HL-60 (cell line): ENCODE measurements around the gene EP300.

Experiments
- CTCF ChIP-seq: IDR thresholded peaks from one replicate; pipeline ENCODE4 v1.5.1; 2011; ENCODE audit warnings: low read length, control low read depth, inconsistent platforms; ENCODE audit not compliant: insufficient read depth
- POLR2AphosphoS5 ChIP-seq: IDR thresholded peaks from 2 replicates; pipeline ENCODE4 v1.6.1; 2012; ENCODE audit warnings: low read depth

GRCh38 chr22:41096391-41096790 lies 4.0 kb downstream of the EP300 start:
- no peak for TF ChIP-seq CTCF
- TF ChIP-seq POLR2AphosphoS5 = no peak
